HEK293T (cell line): ENCODE measurements around the gene YOD1.

Source experiments
- ARNT ChIP-seq: fragments of 450-650 bp; IDR thresholded peaks from 2 replicates; pipeline ENCODE4 v1.6.1; 2017; ENCODE audit warnings: mild to moderate bottlenecking
- BHLHE40 ChIP-seq: fragments of 450-650 bp; IDR thresholded peaks from 2 replicates; pipeline ENCODE4 v1.6.1; 2016; ENCODE audit warnings: mild to moderate bottlenecking, moderate library complexity, borderline replicate concordance
- CTBP1 ChIP-seq: fragments of 450-650 bp; IDR thresholded peaks from 2 replicates; pipeline ENCODE4 v1.6.1; 2016; ENCODE audit warnings: borderline replicate concordance
- ELF4 ChIP-seq: fragments of 450-650 bp; IDR thresholded peaks from 2 replicates; pipeline ENCODE4 v1.6.1; 2017; ENCODE audit warnings: antibody characterized with exemption
- FOXA1 ChIP-seq: fragments of 450-650 bp; IDR thresholded peaks from 2 replicates; pipeline ENCODE4 v1.6.1; 2016; ENCODE audit warnings: mild to moderate bottlenecking
- FOXM1 ChIP-seq: fragments of 450-650 bp; IDR thresholded peaks from 2 replicates; pipeline ENCODE4 v1.6.1; 2017; ENCODE audit warnings: mild to moderate bottlenecking, borderline replicate concordance
- HDGF ChIP-seq: fragments of 450-650 bp; IDR thresholded peaks from 2 replicates; pipeline ENCODE4 v1.6.1; 2017; ENCODE audit warnings: antibody characterized with exemption, borderline replicate concordance
- L3MBTL2 ChIP-seq: fragments of 450-650 bp; conservative IDR thresholded peaks from 2 replicates; pipeline ENCODE4 v1.6.1; 2016; ENCODE audit warnings: mild to moderate bottlenecking
- NFRKB ChIP-seq: fragments of 450-650 bp; IDR thresholded peaks from 2 replicates; pipeline ENCODE4 v1.6.1; 2016; ENCODE audit warnings: mild to moderate bottlenecking, moderate library complexity
- SP1 ChIP-seq: fragments of 450-650 bp; IDR thresholded peaks from 2 replicates; pipeline ENCODE4 v1.6.1; 2017
- SUZ12 ChIP-seq: fragments of 450-650 bp; IDR thresholded peaks from 2 replicates; pipeline ENCODE4 v1.6.1; 2016; ENCODE audit warnings: mild to moderate bottlenecking
- TARDBP ChIP-seq: fragments of 450-650 bp; IDR thresholded peaks from 2 replicates; pipeline ENCODE4 v1.6.1; 2016

- TF ChIP-seq SUZ12 (no peak), L3MBTL2 (no peak), FOXM1 (no peak), ELF4 (no peak), HDGF (no peak), ARNT (no peak), BHLHE40 (no peak), CTBP1 (no peak), NFRKB (no peak), SP1 (no peak), FOXA1 (no peak), TARDBP (no peak)
These were observed 38.8 kb upstream of the YOD1 start for GRCh38 chr1:207089627-207090355.
